SJCRH30 (cell line): ENCODE results near the gene OR2B3. TPM values are rescaled to one million over a fixed set of nuclear protein-coding genes. Genes with fewer than 3 reads are reported as not detected.
A peak's percentile ranks its signal among the peaks of the same experiment; 100 is the strongest.
"Not testable (repeated sequence)": the region's sequence is repeated elsewhere in the genome, so short reads cannot be mapped to it uniquely, and the experiment has no call there.

Experiments
- DNase-seq, 2 experiments: peaks; one replicate each; pipeline ENCODE4 v3.0.0-alpha.2; 2015 to 2020
- H3K27ac ChIP-seq: fragments of 250-450 bp; sonication (Bioruptor Pico); 2 replicates; pipeline ENCODE4 v1.5.1; 2020; ENCODE audit warnings: mild to moderate bottlenecking, moderate library complexity
- H3K27me3 ChIP-seq: fragments of 250-450 bp; sonication (Bioruptor Pico); 2 replicates; pipeline ENCODE4 v1.5.1; 2020; ENCODE audit warnings: mild to moderate bottlenecking, moderate library complexity
- H3K36me3 ChIP-seq: fragments of 250-450 bp; sonication (Bioruptor Pico); 2 replicates; pipeline ENCODE4 v1.5.1; 2020; ENCODE audit warnings: mild to moderate bottlenecking, moderate library complexity
- H3K4me1 ChIP-seq: fragments of 250-450 bp; sonication (Bioruptor Pico); 2 replicates; pipeline ENCODE4 v1.5.1; 2020; ENCODE audit warnings: mild to moderate bottlenecking, moderate library complexity
- H3K4me3 ChIP-seq: fragments of 250-450 bp; sonication (Bioruptor Pico); 2 replicates; pipeline ENCODE4 v1.5.1; 2020; ENCODE audit warnings: mild to moderate bottlenecking, moderate library complexity
- H3K9me3 ChIP-seq: fragments of 250-450 bp; sonication (Bioruptor Pico); replicated peaks from 2 replicates; pipeline ENCODE4 v1.5.1; 2020; ENCODE audit warnings: mild to moderate bottlenecking, moderate library complexity
- total RNA-seq: library from RNA; depleted of rRNA; stranded (reverse); fragments of >200 nt; shearing (Covaris generic); gene quantifications from 2 replicates; pipeline ENCODE4 v1.2.3, GENCODE V29; 2014; rRNA removed

Gene OR2B3
- total RNA-seq, result not detected in 2 replicates

GRCh38 chr6:29087213-29087612 lies at the start of gene OR2B3:
TSS of gene OR2B3 (minus strand) at chr6:29087313. CDS start at chr6:29087248, 65 bp downstream.
- no peaks in the 10 kb centered on the region for H3K36me3 ChIP-seq
- no peaks in the 10 kb centered on the region for H3K4me1 ChIP-seq
- H3K9me3 ChIP-seq, result no peaks in the 10 kb centered on the region
- H3K27me3 ChIP-seq, result no peaks in the 10 kb centered on the region
- no peak within 1 kb of the TSS for H3K27ac ChIP-seq
- no peak for DNase-seq
- H3K4me3 ChIP-seq, result no peak within 1 kb of the TSS

GRCh38 chr6:29131691-29132090 lies 44.6 kb upstream of the OR2B3 start:
- DNase-seq, result no peak
- no peaks in the 10 kb centered on the region for H3K27me3 ChIP-seq
- no peak overlapping the region for H3K27ac ChIP-seq
- H3K4me3 ChIP-seq, result no peak overlapping the region
- H3K9me3 ChIP-seq, result no peaks in the 10 kb centered on the region
- H3K4me1 ChIP-seq, result no peaks in the 10 kb centered on the region
- H3K36me3 ChIP-seq, result no peaks in the 10 kb centered on the region

- H3K4me3 ChIP-seq, result no peak overlapping the region
- no peaks in the 10 kb centered on the region for H3K27me3 ChIP-seq
- no peaks in the 10 kb centered on the region for H3K4me1 ChIP-seq
- H3K9me3 ChIP-seq, result no peaks in the 10 kb centered on the region
- no peak for DNase-seq
- no peak overlapping the region for H3K27ac ChIP-seq
- H3K36me3 ChIP-seq, result no peaks in the 10 kb centered on the region
These were observed 43.5 kb upstream of the OR2B3 start for GRCh38 chr6:29130644-29131043.

- no peak for DNase-seq
- H3K4me3 ChIP-seq, result no peak overlapping the region
- H3K27ac ChIP-seq, result no peak overlapping the region
- no peaks in the 10 kb centered on the region for H3K4me1 ChIP-seq
- no peaks in the 10 kb centered on the region for H3K27me3 ChIP-seq
- no peaks in the 10 kb centered on the region for H3K9me3 ChIP-seq
- no peaks in the 10 kb centered on the region for H3K36me3 ChIP-seq
These were observed 42.4 kb upstream of the OR2B3 start for GRCh38 chr6:29129326-29130012.

- H3K9me3 ChIP-seq, H3K27ac ChIP-seq, DNase-seq, H3K4me3 ChIP-seq, H3K27me3 ChIP-seq, H3K4me1 ChIP-seq, H3K36me3 ChIP-seq: not testable (repeated sequence)
These were observed 27.9 kb upstream of the OR2B3 start for GRCh38 chr6:29114964-29115363.

GRCh38 chr6:29112135-29112534 lies 25.0 kb upstream of the OR2B3 start:
- Histone ChIP-seq H3K27me3 (no peaks in the 10 kb centered on the region), H3K9me3 (no peaks in the 10 kb centered on the region)
- no peak for DNase-seq

GRCh38 chr6:29107758-29108157 lies 20.6 kb upstream of the OR2B3 start, which contains the start of gene OR2J3:
TSS of gene OR2J3 (plus strand) at chr6:29108058. CDS start at chr6:29111891, 3,833 bp downstream.
- DNase-seq, result no peak
- Histone ChIP-seq H3K4me1 (no peaks in the 10 kb centered on the region), H3K36me3 (no peaks in the 10 kb centered on the region), H3K4me3 (no peak within 1 kb of the TSS), H3K27ac (no peak within 1 kb of the TSS), H3K9me3 (no peaks in the 10 kb centered on the region), H3K27me3 (no peaks in the 10 kb centered on the region)

More at GRCh38 chr6:29112135-29112534, 25.0 kb upstream of the OR2B3 start:
- Histone ChIP-seq H3K4me1 (no peaks in the 10 kb centered on the region), H3K4me3 (no peak overlapping the region), H3K27ac (no peak overlapping the region), H3K36me3 (no peaks in the 10 kb centered on the region)

GRCh38 chr6:29099190-29099589 lies 12.1 kb upstream of the OR2B3 start, which contains the start of gene OR2J1:
TSS of gene OR2J1 (plus strand) at chr6:29099490. CDS start at chr6:29100943, 1,453 bp downstream.
- H3K9me3 ChIP-seq, result no peaks in the 10 kb centered on the region
- no peaks in the 10 kb centered on the region for H3K27me3 ChIP-seq
- no peak within 1 kb of the TSS for H3K27ac ChIP-seq
- no peak for DNase-seq
- H3K36me3 ChIP-seq, result no peaks in the 10 kb centered on the region
- no peak within 1 kb of the TSS for H3K4me3 ChIP-seq
- H3K4me1 ChIP-seq, result no peaks in the 10 kb centered on the region

- Histone ChIP-seq H3K27ac (no peak overlapping the region), H3K4me1 (no peaks in the 10 kb centered on the region), H3K9me3 (no peaks in the 10 kb centered on the region), H3K4me3 (no peak overlapping the region), H3K27me3 (no peaks in the 10 kb centered on the region), H3K36me3 (no peaks in the 10 kb centered on the region)
- no peak for DNase-seq
These were observed 10.7 kb upstream of the OR2B3 start for GRCh38 chr6:29097803-29098202.

- H3K4me3 ChIP-seq, result no peak overlapping the region
- DNase-seq, result no peak
- H3K27ac ChIP-seq, result no peak overlapping the region
- H3K27me3 ChIP-seq, result no peaks in the 10 kb centered on the region
- H3K36me3 ChIP-seq, result no peaks in the 10 kb centered on the region
- H3K4me1 ChIP-seq, result no peaks in the 10 kb centered on the region
- no peaks in the 10 kb centered on the region for H3K9me3 ChIP-seq
These were observed 5.8 kb upstream of the OR2B3 start for GRCh38 chr6:29092957-29093356.

- H3K36me3 ChIP-seq, result no peaks in the 10 kb centered on the region
- no peak for DNase-seq
- H3K4me1 ChIP-seq, result no peaks in the 10 kb centered on the region
- no peaks in the 10 kb centered on the region for H3K27me3 ChIP-seq
- no peaks in the 10 kb centered on the region for H3K9me3 ChIP-seq
- no peak overlapping the region for H3K4me3 ChIP-seq
- H3K27ac ChIP-seq, result no peak overlapping the region
These were observed 4.7 kb downstream of the OR2B3 start for GRCh38 chr6:29082457-29082856.

- no peak for DNase-seq
- H3K27ac ChIP-seq, result no peak overlapping the region
These were observed 5.8 kb downstream of the OR2B3 start for GRCh38 chr6:29081312-29081711.

GRCh38 chr6:29079203-29079602 lies 7.9 kb downstream of the OR2B3 start:
- no peak overlapping the region for H3K4me3 ChIP-seq

More at GRCh38 chr6:29081312-29081711, 5.8 kb downstream of the OR2B3 start:
- H3K27me3 ChIP-seq, result no peaks in the 10 kb centered on the region
- no peaks in the 10 kb centered on the region for H3K36me3 ChIP-seq
- H3K9me3 ChIP-seq, result no peaks in the 10 kb centered on the region
- no peaks in the 10 kb centered on the region for H3K4me1 ChIP-seq
- no peak overlapping the region for H3K4me3 ChIP-seq

GRCh38 chr6:29071831-29072723 lies 15.0 kb downstream of the OR2B3 start:
- H3K4me3 ChIP-seq, result no peak overlapping the region
- no peaks in the 10 kb centered on the region for H3K27me3 ChIP-seq
- DNase-seq, result peak; percentile 9 to 55
- no peaks in the 10 kb centered on the region for H3K9me3 ChIP-seq
- H3K36me3 ChIP-seq, result no peaks in the 10 kb centered on the region
- no peaks in the 10 kb centered on the region for H3K4me1 ChIP-seq
- no peak overlapping the region for H3K27ac ChIP-seq

More at GRCh38 chr6:29079203-29079602, 7.9 kb downstream of the OR2B3 start:
- Histone ChIP-seq H3K27me3 (no peaks in the 10 kb centered on the region), H3K4me1 (no peaks in the 10 kb centered on the region), H3K36me3 (no peaks in the 10 kb centered on the region), H3K27ac (no peak overlapping the region), H3K9me3 (no peaks in the 10 kb centered on the region)
- DNase-seq, result no peak

GRCh38 chr6:29051680-29052079 lies 35.4 kb downstream of the OR2B3 start:
- no peaks in the 10 kb centered on the region for H3K4me1 ChIP-seq
- H3K36me3 ChIP-seq, result no peaks in the 10 kb centered on the region
- H3K27me3 ChIP-seq, result no peaks in the 10 kb centered on the region
- H3K9me3 ChIP-seq, result no peaks in the 10 kb centered on the region
- no peak overlapping the region for H3K4me3 ChIP-seq
- no peak overlapping the region for H3K27ac ChIP-seq
- DNase-seq, result no peak
